Measurements from ENCODE around the gene ZCCHC14.
A peak's percentile ranks its signal among the peaks of the same experiment; 100 is the strongest.

Gene ZCCHC14

DNA sequence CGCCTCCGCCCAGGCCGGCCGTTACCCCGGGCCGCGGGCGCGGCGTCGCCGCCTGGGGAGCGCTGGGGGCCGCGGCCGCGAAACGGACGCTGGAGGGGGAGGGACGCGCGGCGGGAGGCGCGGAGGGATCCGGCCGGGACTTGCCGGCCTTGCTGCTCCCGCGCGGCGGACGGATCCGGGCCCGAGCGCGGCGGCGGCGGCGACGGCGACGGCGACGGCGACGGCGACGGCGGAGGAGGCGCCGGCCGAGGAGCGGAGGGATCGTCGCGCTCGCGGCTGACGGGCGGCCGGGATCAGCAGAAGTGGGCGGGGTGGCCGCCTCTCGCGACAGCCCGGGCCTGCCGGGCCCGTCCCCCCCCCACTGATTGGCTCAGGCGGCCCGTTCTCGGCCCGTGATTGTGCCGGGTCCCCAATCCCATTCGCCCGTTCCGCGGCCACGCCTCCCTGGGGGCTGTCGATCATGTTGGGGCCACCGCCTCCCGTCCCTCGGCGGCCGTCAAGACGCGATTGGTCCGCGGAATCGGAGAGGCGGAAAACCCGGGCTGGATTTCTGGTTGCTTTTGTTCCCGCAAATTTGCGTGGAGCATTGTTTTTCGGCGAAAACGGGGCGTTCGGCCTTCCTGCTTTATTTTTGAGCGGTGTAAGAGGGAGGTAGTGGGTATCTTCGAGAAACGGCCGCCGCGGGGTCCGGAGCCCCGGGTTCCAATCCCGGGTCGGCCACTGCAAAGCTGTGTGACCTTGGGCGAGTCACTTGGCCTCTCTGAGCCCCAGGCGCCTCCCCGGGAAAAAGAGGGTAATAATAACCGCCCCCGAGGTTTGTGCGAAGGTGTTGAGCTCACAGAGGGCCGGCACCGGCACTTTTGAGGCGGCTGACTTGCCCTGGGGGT is at the start of gene ZCCHC14:
TSS of gene ZCCHC14 (minus strand) at position 304 of the 887 bp plus-strand sequence. CDS start 786 bp downstream, outside the sequence.
- H3K27me3 Mint-ChIP-seq (ENCODE audit: low read depth), result peaks cover 31% of the 10 kb centered on the region
- H3K9me3 Mint-ChIP-seq, result no peaks in the 10 kb centered on the region
- peaks cover 42% of the 10 kb centered on the region for H3K4me1 Mint-ChIP-seq (ENCODE audit: low read depth)
- H3K27ac Mint-ChIP-seq, result peak within 1 kb of the TSS; percentile 84
- H3K4me3 Mint-ChIP-seq, result peak within 1 kb of the TSS; percentile 91
- H3K36me3 Mint-ChIP-seq (ENCODE audit: low read depth), result peaks cover 8% of the 10 kb centered on the region
- DNase-seq (ENCODE audit: low spot score), result peak; percentile 99

DNA sequence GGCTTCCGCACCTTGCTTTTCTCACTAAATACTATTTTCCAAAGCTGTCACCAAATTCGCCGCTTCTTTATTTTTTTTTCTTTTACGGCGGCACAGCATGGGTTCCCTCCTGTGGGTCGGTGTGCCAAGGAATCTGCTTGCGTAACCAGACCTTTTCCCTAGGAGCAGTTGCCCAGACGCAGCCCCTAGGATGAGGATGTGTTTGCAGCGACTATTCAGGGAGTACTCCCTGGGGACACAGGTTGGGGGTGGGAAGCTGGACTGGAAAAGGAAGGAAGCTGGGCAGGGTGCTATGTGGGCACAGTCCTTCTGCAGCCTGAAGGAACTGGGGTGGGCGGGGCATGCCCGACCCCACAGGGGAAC is 49.0 kb upstream of the ZCCHC14 start:
- H3K27me3 Mint-ChIP-seq (ENCODE audit: low read depth), result peaks cover 14% of the 10 kb centered on the region
- H3K9me3 Mint-ChIP-seq, result peaks cover 9% of the 10 kb centered on the region
- H3K4me1 Mint-ChIP-seq (ENCODE audit: low read depth), result peaks cover 5% of the 10 kb centered on the region
- H3K4me3 Mint-ChIP-seq, result no peak overlapping the region
- H3K36me3 Mint-ChIP-seq (ENCODE audit: low read depth), result no peaks in the 10 kb centered on the region
- DNase-seq (ENCODE audit: low spot score), result no peak
- no peak overlapping the region for H3K27ac Mint-ChIP-seq

- Mint-ChIP-seq H3K27me3 (ENCODE audit: low read depth) (peaks cover 14% of the 10 kb centered on the region), H3K4me3 (no peak overlapping the region), H3K9me3 (peaks cover 12% of the 10 kb centered on the region), H3K27ac (no peak overlapping the region), H3K36me3 (ENCODE audit: low read depth) (no peaks in the 10 kb centered on the region), H3K4me1 (ENCODE audit: low read depth) (peaks cover 5% of the 10 kb centered on the region)
- DNase-seq (ENCODE audit: low spot score), result no peak
These were observed 48.5 kb upstream of the ZCCHC14 start for GRCh38 chr16:87541147-87541871.

DNA sequence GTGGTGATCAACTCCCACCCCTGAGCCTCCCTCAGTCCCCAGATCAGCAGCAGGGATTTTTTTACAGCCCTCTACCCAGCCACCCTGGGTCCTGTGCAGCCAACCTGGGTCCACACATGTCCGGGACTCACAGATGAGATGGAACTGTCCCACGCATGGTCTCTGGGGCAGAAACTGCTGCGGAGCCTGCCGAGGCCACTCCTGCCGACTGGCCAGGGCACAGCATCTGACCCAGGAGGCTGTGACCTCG is 48.0 kb upstream of the ZCCHC14 start:
- Mint-ChIP-seq H3K27ac (no peak overlapping the region), H3K4me3 (no peak overlapping the region), H3K9me3 (peaks cover 8% of the 10 kb centered on the region), H3K4me1 (ENCODE audit: low read depth) (peaks cover 5% of the 10 kb centered on the region), H3K27me3 (ENCODE audit: low read depth) (peaks cover 14% of the 10 kb centered on the region), H3K36me3 (ENCODE audit: low read depth) (no peaks in the 10 kb centered on the region)
- no peak for DNase-seq (ENCODE audit: low spot score)

DNA sequence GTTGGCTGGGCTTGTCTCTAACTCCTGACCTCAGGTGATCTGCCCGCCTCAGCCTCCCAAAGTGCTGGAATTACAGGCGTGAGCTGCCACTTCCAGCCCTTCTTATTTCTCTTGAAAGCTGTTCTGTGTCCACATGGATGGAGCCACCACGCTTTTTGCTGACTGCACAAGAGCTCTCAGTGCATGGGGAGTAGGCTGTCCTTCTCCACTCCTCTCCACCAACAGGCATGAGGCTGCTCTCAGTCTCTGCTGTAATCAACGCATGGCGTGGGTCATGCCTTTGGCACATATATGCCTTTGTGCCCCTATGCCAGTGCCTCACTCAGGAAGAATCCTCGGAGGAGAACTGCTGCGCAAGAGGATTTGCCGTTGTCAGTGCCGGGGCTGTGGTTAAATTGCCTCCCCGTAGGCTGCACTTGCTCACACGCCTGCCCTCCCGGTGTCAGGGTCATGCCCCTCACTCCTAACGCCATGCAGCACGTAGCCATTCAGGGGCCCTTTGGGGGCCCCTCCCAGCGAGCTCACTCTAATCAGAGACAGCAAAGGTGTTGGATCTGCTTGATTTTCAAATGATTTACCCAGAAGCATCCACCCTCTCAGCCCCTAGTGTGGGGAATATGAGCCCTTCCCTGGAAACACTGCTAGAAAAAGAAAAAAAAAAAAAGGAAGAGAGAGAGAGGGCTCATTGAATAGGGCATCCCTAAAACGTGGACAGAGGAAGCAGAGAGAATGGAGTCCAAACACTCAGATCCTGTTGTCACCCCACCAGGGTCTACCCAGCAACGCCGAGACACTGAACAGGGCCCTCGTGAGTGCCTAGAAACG is 47.5 kb upstream of the ZCCHC14 start:
- peaks cover 14% of the 10 kb centered on the region for H3K27me3 Mint-ChIP-seq (ENCODE audit: low read depth)
- peaks cover 5% of the 10 kb centered on the region for H3K4me1 Mint-ChIP-seq (ENCODE audit: low read depth)
- no peaks in the 10 kb centered on the region for H3K36me3 Mint-ChIP-seq (ENCODE audit: low read depth)
- H3K9me3 Mint-ChIP-seq, result peaks cover 8% of the 10 kb centered on the region
- no peak overlapping the region for H3K4me3 Mint-ChIP-seq
- H3K27ac Mint-ChIP-seq, result no peak overlapping the region
- no peak for DNase-seq (ENCODE audit: low spot score)

- H3K27me3 Mint-ChIP-seq (ENCODE audit: low read depth), result peaks cover 14% of the 10 kb centered on the region
- no peak overlapping the region for H3K4me3 Mint-ChIP-seq
- H3K9me3 Mint-ChIP-seq, result peaks cover 8% of the 10 kb centered on the region
- no peaks in the 10 kb centered on the region for H3K36me3 Mint-ChIP-seq (ENCODE audit: low read depth)
- no peak for DNase-seq (ENCODE audit: low spot score)
- no peak overlapping the region for H3K27ac Mint-ChIP-seq
- H3K4me1 Mint-ChIP-seq (ENCODE audit: low read depth), result peaks cover 4% of the 10 kb centered on the region
These were observed 46.3 kb upstream of the ZCCHC14 start for GRCh38 chr16:87539113-87539512.

DNA sequence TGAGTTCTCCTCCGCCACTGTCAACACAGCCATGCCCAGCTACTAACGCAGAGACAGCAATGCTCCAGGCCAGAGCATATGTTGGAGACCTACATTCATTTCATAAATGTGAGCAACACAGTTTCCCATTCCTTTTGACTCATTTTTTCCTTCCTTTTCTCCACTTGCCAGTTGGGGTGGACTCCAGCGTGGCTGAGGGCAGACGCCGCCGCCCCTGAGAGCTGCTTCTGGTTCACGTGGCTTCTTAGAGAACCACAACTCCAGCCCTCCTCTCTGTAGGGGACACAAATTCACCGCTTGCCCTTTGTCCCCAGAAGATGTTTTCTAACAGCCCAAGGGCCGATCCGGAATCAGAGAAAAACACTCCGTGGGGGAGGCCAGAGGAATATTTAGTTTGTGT is 45.8 kb upstream of the ZCCHC14 start:
- peaks cover 8% of the 10 kb centered on the region for H3K9me3 Mint-ChIP-seq
- no peak overlapping the region for H3K4me3 Mint-ChIP-seq
- H3K4me1 Mint-ChIP-seq (ENCODE audit: low read depth), result no peaks in the 10 kb centered on the region
- no peak for DNase-seq (ENCODE audit: low spot score)
- no peaks in the 10 kb centered on the region for H3K36me3 Mint-ChIP-seq (ENCODE audit: low read depth)
- no peak overlapping the region for H3K27ac Mint-ChIP-seq
- H3K27me3 Mint-ChIP-seq (ENCODE audit: low read depth), result peaks cover 14% of the 10 kb centered on the region

- Mint-ChIP-seq H3K4me3 (no peak overlapping the region), H3K4me1 (ENCODE audit: low read depth) (no peaks in the 10 kb centered on the region), H3K36me3 (ENCODE audit: low read depth) (no peaks in the 10 kb centered on the region), H3K27ac (no peak overlapping the region), H3K9me3 (peaks cover 11% of the 10 kb centered on the region), H3K27me3 (ENCODE audit: low read depth) (peaks cover 14% of the 10 kb centered on the region)
- no peak for DNase-seq (ENCODE audit: low spot score)
These were observed 45.3 kb upstream of the ZCCHC14 start for GRCh38 chr16:87538160-87538559.

DNA sequence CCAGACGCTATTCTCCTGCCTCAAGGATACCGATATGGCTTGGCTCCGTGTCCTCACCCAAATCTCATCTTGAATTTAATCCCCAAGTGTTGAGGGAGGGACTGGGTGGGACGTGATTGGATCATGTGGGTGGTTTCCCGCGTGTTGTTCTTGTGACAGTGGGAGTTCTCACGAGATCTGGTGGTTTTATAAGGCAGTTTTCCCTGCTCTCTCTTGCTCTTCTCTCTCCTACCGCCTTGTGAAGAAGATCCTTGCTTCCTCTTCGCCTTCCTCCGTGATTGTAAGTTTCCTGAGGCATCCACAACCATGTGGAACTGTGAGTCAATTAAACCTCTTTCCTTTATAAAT is 43.9 kb upstream of the ZCCHC14 start:
- DNase-seq (ENCODE audit: low spot score), result no peak
- Mint-ChIP-seq H3K9me3 (peaks cover 19% of the 10 kb centered on the region), H3K4me1 (ENCODE audit: low read depth) (no peaks in the 10 kb centered on the region), H3K27ac (no peak overlapping the region), H3K4me3 (no peak overlapping the region), H3K36me3 (ENCODE audit: low read depth) (no peaks in the 10 kb centered on the region), H3K27me3 (ENCODE audit: low read depth) (peaks cover 14% of the 10 kb centered on the region)

GRCh38 chr16:87535855-87536794 is 43.3 kb upstream of the ZCCHC14 start:
- Mint-ChIP-seq H3K4me1 (ENCODE audit: low read depth) (no peaks in the 10 kb centered on the region), H3K9me3 (peaks cover 21% of the 10 kb centered on the region), H3K36me3 (ENCODE audit: low read depth) (no peaks in the 10 kb centered on the region), H3K27me3 (ENCODE audit: low read depth) (peaks cover 14% of the 10 kb centered on the region), H3K4me3 (no peak overlapping the region), H3K27ac (no peak overlapping the region)
- DNase-seq (ENCODE audit: low spot score), result no peak

DNA sequence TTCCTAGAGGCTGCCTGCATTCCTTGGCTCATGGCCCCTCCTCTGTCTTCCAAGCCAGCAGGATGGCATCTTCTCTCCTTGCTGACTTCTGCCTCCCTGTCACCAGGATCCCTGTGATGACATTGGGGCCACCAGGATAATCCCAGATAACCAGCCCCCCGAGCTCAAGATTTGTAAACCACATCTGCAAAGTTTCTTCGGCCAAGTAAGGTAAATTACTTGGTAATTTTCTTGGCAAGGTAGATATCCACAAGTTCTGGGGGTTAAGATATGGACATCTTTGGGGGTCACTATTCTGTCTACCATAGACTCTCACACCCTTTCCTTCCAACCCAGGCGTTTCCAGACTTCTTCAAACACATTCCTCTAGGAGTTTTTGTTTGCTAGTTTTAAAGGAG is 42.6 kb upstream of the ZCCHC14 start:
- Mint-ChIP-seq H3K27ac (no peak overlapping the region), H3K9me3 (peaks cover 25% of the 10 kb centered on the region), H3K4me3 (no peak overlapping the region), H3K4me1 (ENCODE audit: low read depth) (no peaks in the 10 kb centered on the region), H3K27me3 (ENCODE audit: low read depth) (peaks cover 12% of the 10 kb centered on the region), H3K36me3 (ENCODE audit: low read depth) (no peaks in the 10 kb centered on the region)
- DNase-seq (ENCODE audit: low spot score), result no peak

DNA sequence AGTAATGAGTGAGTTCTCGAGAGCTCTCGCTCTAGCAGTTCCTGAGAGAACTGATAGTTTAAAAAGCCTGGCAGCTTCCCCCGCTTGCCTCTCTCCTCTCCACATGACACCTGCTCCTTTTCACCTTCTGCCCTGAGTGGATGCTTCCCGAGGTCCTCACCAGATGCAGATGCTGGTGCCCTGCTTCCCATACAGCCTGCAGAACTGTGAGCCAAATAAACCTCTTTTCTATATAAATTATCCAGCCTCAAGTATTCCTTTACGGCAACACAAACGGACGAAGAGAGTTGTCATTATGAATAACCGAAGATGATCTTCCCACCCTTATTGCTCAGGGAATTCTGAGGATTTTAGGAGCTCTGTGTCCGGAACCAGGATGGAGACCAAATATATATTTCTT is 41.9 kb upstream of the ZCCHC14 start:
- peaks cover 7% of the 10 kb centered on the region for H3K27me3 Mint-ChIP-seq (ENCODE audit: low read depth)
- no peak overlapping the region for H3K27ac Mint-ChIP-seq
- no peaks in the 10 kb centered on the region for H3K4me1 Mint-ChIP-seq (ENCODE audit: low read depth)
- peaks cover 25% of the 10 kb centered on the region for H3K9me3 Mint-ChIP-seq
- no peaks in the 10 kb centered on the region for H3K36me3 Mint-ChIP-seq (ENCODE audit: low read depth)
- no peak for DNase-seq (ENCODE audit: low spot score)
- H3K4me3 Mint-ChIP-seq, result no peak overlapping the region

DNA sequence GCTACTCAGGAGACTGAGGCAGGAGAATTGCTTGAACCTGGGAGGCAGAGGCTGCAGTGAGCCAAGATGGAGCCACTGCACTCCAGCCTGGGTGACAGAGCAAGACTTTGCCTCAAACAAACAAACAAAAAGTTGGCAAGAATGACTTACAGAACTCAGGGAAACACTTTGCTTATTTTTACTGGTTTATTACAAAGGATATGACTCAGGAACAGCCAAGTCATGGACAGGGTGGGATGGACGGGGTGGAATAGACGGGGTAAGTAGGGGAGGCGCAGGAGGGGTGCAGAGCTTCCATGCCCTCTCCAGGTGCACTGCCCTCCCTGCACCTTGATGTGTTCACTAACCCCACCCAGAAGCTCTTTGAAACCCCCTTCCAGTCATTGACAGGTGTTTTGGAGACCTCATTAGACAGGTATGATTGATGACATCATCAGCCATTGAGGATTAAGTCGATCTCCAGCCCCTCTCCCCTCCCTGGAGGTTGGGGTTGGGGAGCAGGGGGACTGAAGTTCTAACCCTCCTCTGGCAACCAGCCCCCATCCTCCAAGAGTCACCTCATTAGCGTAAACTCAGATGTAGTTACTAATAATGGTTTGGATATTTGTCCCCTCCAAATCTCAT is 41.3 kb upstream of the ZCCHC14 start:
- DNase-seq (ENCODE audit: low spot score), result no peak
- H3K36me3 Mint-ChIP-seq (ENCODE audit: low read depth), result no peaks in the 10 kb centered on the region
- peaks cover 25% of the 10 kb centered on the region for H3K9me3 Mint-ChIP-seq
- no peak overlapping the region for H3K27ac Mint-ChIP-seq
- no peak overlapping the region for H3K4me3 Mint-ChIP-seq
- peaks cover 3% of the 10 kb centered on the region for H3K27me3 Mint-ChIP-seq (ENCODE audit: low read depth)
- no peaks in the 10 kb centered on the region for H3K4me1 Mint-ChIP-seq (ENCODE audit: low read depth)

All from T-helper 2 cell treated with Interferon-gamma antibody and Interleukin-4, amounts not matched to agents 5 μg/mL and 100 μg/mL, for 36 hours (primary cell).